ENCODE data around the gene SUGP1. TPM values are rescaled to one million over a fixed set of nuclear protein-coding genes. Genes with fewer than 3 reads are reported as not detected.

SUGP1 gene
- total and polyA plus RNA-seq, 2 experiments from 2014 or later: 13.1 to 43.7 TPM

- Histone ChIP-seq H3K27me3 (no peaks in the 10 kb centered on the region), H4K20me1 (ENCODE audit: insufficient read depth, poor library complexity, severe bottlenecking) (no peaks in the 10 kb centered on the region), H3K4me1 (ENCODE audit: insufficient read depth) (no peaks in the 10 kb centered on the region), H3K36me3 (replicated peaks; ENCODE audit: insufficient read depth, low read depth) (no peaks in the 10 kb centered on the region), H3K9me2 (replicated peaks; ENCODE audit: insufficient read depth) (no peaks in the 10 kb centered on the region), H3K4me3 (no peak overlapping the region), H3K9me3 (ENCODE audit: low read depth) (no peaks in the 10 kb centered on the region), H3K27ac (no peak overlapping the region), H2AFZ (no peak overlapping the region), H3K4me2 (no peak overlapping the region), H3K79me2 (no peaks in the 10 kb centered on the region)
- 91% methylated on average over 11 of the region's 11 CpGs for WGBS (ENCODE audit: low lambda C conversion rate, missing lambda C conversion rate)
- no peak for DNase-seq (ENCODE audit: low spot score)
- TF ChIP-seq, protein P1, sequence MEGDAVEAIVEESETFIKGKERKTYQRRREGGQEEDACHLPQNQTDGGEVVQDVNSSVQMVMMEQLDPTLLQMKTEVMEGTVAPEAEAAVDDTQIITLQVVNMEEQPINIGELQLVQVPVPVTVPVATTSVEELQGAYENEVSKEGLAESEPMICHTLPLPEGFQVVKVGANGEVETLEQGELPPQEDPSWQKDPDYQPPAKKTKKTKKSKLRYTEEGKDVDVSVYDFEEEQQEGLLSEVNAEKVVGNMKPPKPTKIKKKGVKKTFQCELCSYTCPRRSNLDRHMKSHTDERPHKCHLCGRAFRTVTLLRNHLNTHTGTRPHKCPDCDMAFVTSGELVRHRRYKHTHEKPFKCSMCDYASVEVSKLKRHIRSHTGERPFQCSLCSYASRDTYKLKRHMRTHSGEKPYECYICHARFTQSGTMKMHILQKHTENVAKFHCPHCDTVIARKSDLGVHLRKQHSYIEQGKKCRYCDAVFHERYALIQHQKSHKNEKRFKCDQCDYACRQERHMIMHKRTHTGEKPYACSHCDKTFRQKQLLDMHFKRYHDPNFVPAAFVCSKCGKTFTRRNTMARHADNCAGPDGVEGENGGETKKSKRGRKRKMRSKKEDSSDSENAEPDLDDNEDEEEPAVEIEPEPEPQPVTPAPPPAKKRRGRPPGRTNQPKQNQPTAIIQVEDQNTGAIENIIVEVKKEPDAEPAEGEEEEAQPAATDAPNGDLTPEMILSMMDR (IDR thresholded peaks at IDR 0.05; ENCODE audit: poor library complexity): no peak
- TF ChIP-seq EZH2 (IDR thresholded peaks at IDR 0.05; ENCODE audit: borderline replicate concordance) (no peak), EZH2phosphoT487 (IDR thresholded peaks at IDR 0.05; ENCODE audit: low read depth, severe bottlenecking, unreplicated experiment) (no peak)
These were observed 20.7 kb upstream of the SUGP1 start for GRCh38 chr19:19341026-19341425.

GRCh38 chr19:19338082-19338481 is 17.8 kb upstream of the SUGP1 start:
- Histone ChIP-seq H3K27me3 (no peaks in the 10 kb centered on the region), H3K4me1 (ENCODE audit: insufficient read depth) (no peaks in the 10 kb centered on the region), H3K27ac (no peak overlapping the region), H3K36me3 (replicated peaks; ENCODE audit: insufficient read depth, low read depth) (no peaks in the 10 kb centered on the region), H3K9me3 (ENCODE audit: low read depth) (no peaks in the 10 kb centered on the region), H2AFZ (no peak overlapping the region), H3K4me2 (no peak overlapping the region), H3K9me2 (replicated peaks; ENCODE audit: insufficient read depth) (no peaks in the 10 kb centered on the region), H3K4me3 (no peak overlapping the region), H3K79me2 (no peaks in the 10 kb centered on the region), H4K20me1 (ENCODE audit: insufficient read depth, poor library complexity, severe bottlenecking) (no peaks in the 10 kb centered on the region)
- DNase-seq (ENCODE audit: low spot score): no peak
- no peak for TF ChIP-seq EZH2phosphoT487 (IDR thresholded peaks at IDR 0.05; ENCODE audit: low read depth, severe bottlenecking, unreplicated experiment)
- WGBS (ENCODE audit: low lambda C conversion rate, missing lambda C conversion rate): 96% methylated on average over 7 of the region's 7 CpGs

DNA sequence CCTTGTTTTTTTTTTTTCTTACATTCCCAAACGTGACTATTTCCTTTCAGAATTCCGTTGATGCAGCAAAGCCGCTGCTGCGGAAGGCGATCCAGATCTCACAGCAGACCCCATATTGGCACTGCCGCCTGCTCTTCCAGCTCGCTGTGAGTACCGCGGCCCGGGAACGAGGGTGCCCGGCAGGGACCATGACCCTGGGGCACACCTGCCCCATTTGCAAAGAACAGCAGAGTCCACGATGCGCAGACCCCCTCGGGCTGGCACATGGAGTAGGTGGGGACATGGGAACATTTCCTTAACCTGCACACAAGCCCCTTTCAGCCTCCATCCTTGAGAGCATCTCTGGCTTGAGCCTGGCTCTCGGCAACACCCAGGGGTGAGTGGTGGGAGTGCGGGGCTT is 16.8 kb upstream of the SUGP1 start:
- Histone ChIP-seq H3K27me3 (no peaks in the 10 kb centered on the region), H4K20me1 (ENCODE audit: insufficient read depth, poor library complexity, severe bottlenecking) (no peaks in the 10 kb centered on the region), H3K4me2 (no peak overlapping the region), H3K9me2 (replicated peaks; ENCODE audit: insufficient read depth) (no peaks in the 10 kb centered on the region), H3K79me2 (no peaks in the 10 kb centered on the region), H3K9me3 (ENCODE audit: low read depth) (no peaks in the 10 kb centered on the region), H3K27ac (no peak overlapping the region), H3K36me3 (replicated peaks; ENCODE audit: insufficient read depth, low read depth) (no peaks in the 10 kb centered on the region), H3K4me3 (no peak overlapping the region), H3K4me1 (ENCODE audit: insufficient read depth) (no peaks in the 10 kb centered on the region), H2AFZ (no peak overlapping the region)
- TF ChIP-seq EZH2phosphoT487 (IDR thresholded peaks at IDR 0.05; ENCODE audit: low read depth, severe bottlenecking, unreplicated experiment) (no peak), EZH2 (IDR thresholded peaks at IDR 0.05; ENCODE audit: borderline replicate concordance) (no peak)
- TF ChIP-seq, protein P1 (IDR thresholded peaks at IDR 0.05; ENCODE audit: poor library complexity): no peak
- DNase-seq (ENCODE audit: low spot score): no peak
- 95% methylated on average over 17 of the region's 17 CpGs for WGBS (ENCODE audit: low lambda C conversion rate, missing lambda C conversion rate)

DNA sequence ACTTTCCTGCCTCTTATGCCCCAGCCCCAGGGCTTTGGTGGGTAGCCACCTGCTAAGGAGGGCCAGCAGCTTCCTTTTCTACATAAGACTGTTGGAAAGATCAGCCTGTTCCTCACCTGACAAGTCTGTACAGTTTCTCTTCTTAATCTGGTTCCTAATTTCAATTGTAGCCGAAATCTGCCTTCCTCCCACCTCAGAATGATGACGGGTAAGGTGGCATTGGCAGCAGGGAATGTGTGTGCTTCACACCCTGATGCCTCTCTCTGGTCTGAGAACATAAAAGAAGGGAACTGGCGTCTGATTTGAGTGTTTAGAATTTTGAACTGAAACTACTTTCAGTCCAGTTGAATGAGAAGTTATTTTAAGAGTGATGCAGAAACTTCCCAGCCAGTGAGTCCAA is 16.3 kb upstream of the SUGP1 start:
- Histone ChIP-seq H4K20me1 (ENCODE audit: insufficient read depth, poor library complexity, severe bottlenecking) (no peaks in the 10 kb centered on the region), H3K4me3 (no peak overlapping the region), H3K9me2 (replicated peaks; ENCODE audit: insufficient read depth) (no peaks in the 10 kb centered on the region), H3K27ac (no peak overlapping the region), H3K9me3 (ENCODE audit: low read depth) (no peaks in the 10 kb centered on the region), H3K4me2 (no peak overlapping the region), H3K4me1 (ENCODE audit: insufficient read depth) (no peaks in the 10 kb centered on the region), H3K36me3 (replicated peaks; ENCODE audit: insufficient read depth, low read depth) (no peaks in the 10 kb centered on the region), H3K79me2 (no peaks in the 10 kb centered on the region), H2AFZ (no peak overlapping the region), H3K27me3 (no peaks in the 10 kb centered on the region)
- no peak for DNase-seq (ENCODE audit: low spot score)
- TF ChIP-seq, protein P1 (IDR thresholded peaks at IDR 0.05; ENCODE audit: poor library complexity): no peak
- TF ChIP-seq EZH2phosphoT487 (IDR thresholded peaks at IDR 0.05; ENCODE audit: low read depth, severe bottlenecking, unreplicated experiment) (no peak), EZH2 (IDR thresholded peaks at IDR 0.05; ENCODE audit: borderline replicate concordance) (no peak)
- 63% methylated on average over 3 of the region's 3 CpGs for WGBS (ENCODE audit: low lambda C conversion rate, missing lambda C conversion rate)
